Prostate gland (tissue), 2 donors: ENCODE results near the gene OAS2. TPM values are rescaled to one million over a fixed set of nuclear protein-coding genes. Genes with fewer than 3 reads are reported as not detected.
A peak's percentile ranks its signal among the peaks of the same experiment; 100 is the strongest.

Experiments
- DNase-seq: peaks from one replicate; pipeline ENCODE4 v3.0.0-alpha.2; 2019; ENCODE audit warnings: low spot score
- H3K27ac ChIP-seq, 2 donors: fragments of 200-600 bp; sonication (generic); 2 replicates each; pipeline ENCODE4 v1.5.1; 2017 to 2019
- H3K27me3 ChIP-seq: fragments of 200-600 bp; sonication (generic); replicated peaks from 2 replicates; pipeline ENCODE4 v1.5.1; 2019; ENCODE audit not compliant: insufficient read depth
- H3K36me3 ChIP-seq, 2 donors: fragments of 200-600 bp; sonication (generic); 1 replicate in 1 of 2; 2 replicates in 1 of 2; pipeline versions ENCODE4 v1.5.1 to v1.8.1; 2017 to 2019
- H3K4me1 ChIP-seq: fragments of 200-600 bp; sonication (generic); replicated peaks from 2 replicates; pipeline ENCODE4 v1.5.1; 2019
- H3K4me3 ChIP-seq, 2 donors: fragments of 200-600 bp; sonication (generic); 2 replicates each; pipeline ENCODE4 v1.5.1; 2017 to 2019
- H3K9me3 ChIP-seq: fragments of 200-600 bp; sonication (generic); 2 replicates; pipeline ENCODE4 v1.5.1; 2017
- CTCF ChIP-seq, 4 experiments: fragments of 200-600 bp in 2 of 4; fragments of 450-650 bp in 2 of 4; sonication (generic) in 2 of 4; IDR thresholded peaks; 1 replicate in 3 of 4; 2 replicates in 1 of 4; pipeline ENCODE4 v1.5.1; 2016 to 2019; ENCODE audit warnings: antibody characterized with exemption in 4 of 4, mild to moderate bottlenecking in 2 of 4, moderate library complexity in 2 of 4
- POLR2A ChIP-seq: fragments of 450-650 bp; IDR thresholded peaks from one replicate; pipeline ENCODE4 v1.6.1; 2016; ENCODE audit warnings: antibody characterized with exemption, mild to moderate bottlenecking
- POLR2AphosphoS5 ChIP-seq: sonication (generic); formaldehyde crosslinking; IDR thresholded peaks from one replicate; pipeline ENCODE4 v1.6.1; 2017; ENCODE audit warnings: antibody characterized with exemption
- WGBS: methylation state at CpG from one replicate; pipeline ENCODE4 v1.1.5; 2018; 5-methylcytosine and 5-hydroxymethylcytosine counted together
- intact Hi-C: fragments of 100-400 bp; cut with DNase I; formaldehyde crosslinking; loops from one replicate; pipeline ENCODE4 v1.14.2; 2022
- total RNA-seq, 2 donors: library from RNA; depleted of rRNA; stranded (reverse); fragments of >200 nt; gene quantifications; one replicate each; pipeline ENCODE4 v1.1.0, GENCODE V29; 2016

OAS2 gene
- total RNA-seq, 2 donors from 2014 or later, result 9.7 to 12.4 TPM

- Histone ChIP-seq H3K9me3 (no peaks in the 10 kb centered on the region), H3K4me1 (no peaks in the 10 kb centered on the region), H3K27me3 (no peaks in the 10 kb centered on the region), H3K4me3 (no peak overlapping the region), H3K27ac (no peak overlapping the region), H3K36me3 (no peaks in the 10 kb centered on the region)
- 72% methylated on average over 3 of the region's 3 CpGs for WGBS
- intact Hi-C loops, result no loop called here
- DNase-seq, result no peak
- TF ChIP-seq POLR2AphosphoS5, result no peak
- TF ChIP-seq CTCF (IDR thresholded peaks at IDR 0.05), result no peak
- TF ChIP-seq POLR2A, result no peak
Observed at GRCh38 chr12:113044516-113044915, 66.2 kb downstream of the OAS2 start.

- TF ChIP-seq POLR2AphosphoS5, result peak; percentile 36
- TF ChIP-seq CTCF (IDR thresholded peaks at IDR 0.05), result peak; percentile 67 to 91 (median 78)
- no peak for TF ChIP-seq POLR2A
- Histone ChIP-seq H3K4me3 (no peak overlapping the region), H3K27ac (no peak overlapping the region), H3K9me3 (no peaks in the 10 kb centered on the region), H3K36me3 (no peaks in the 10 kb centered on the region), H3K27me3 (no peaks in the 10 kb centered on the region), H3K4me1 (no peaks in the 10 kb centered on the region)
- peak; percentile 53 for DNase-seq
- intact Hi-C loops, result loop anchor here (5.0 kb wide), 2 partner anchors 109 to 124 kb away; no protein-coding TSS in a partner anchor
- 10% methylated on average over 6 of the region's 6 CpGs for WGBS
Observed at GRCh38 chr12:113048716-113049127, 70.4 kb downstream of the OAS2 start.

- Histone ChIP-seq H3K4me3 (no peak overlapping the region), H3K36me3 (no peaks in the 10 kb centered on the region), H3K27ac (no peak overlapping the region), H3K27me3 (no peaks in the 10 kb centered on the region), H3K9me3 (no peaks in the 10 kb centered on the region), H3K4me1 (no peaks in the 10 kb centered on the region)
- DNase-seq, result no peak
- 42% methylated on average over 11 of the region's 11 CpGs for WGBS
- TF ChIP-seq CTCF (IDR thresholded peaks at IDR 0.05), result peak in 1 of 4 experiments; percentile 10
- no peak for TF ChIP-seq POLR2A
- TF ChIP-seq POLR2AphosphoS5, result no peak
- intact Hi-C loops, result loop anchor here (5.0 kb wide), 2 partner anchors 107 to 122 kb away; no protein-coding TSS in a partner anchor
Observed at GRCh38 chr12:113049976-113050742, 71.8 kb downstream of the OAS2 start.

- Histone ChIP-seq H3K4me3 (no peak overlapping the region), H3K27ac (no peak overlapping the region), H3K27me3 (no peaks in the 10 kb centered on the region), H3K4me1 (no peaks in the 10 kb centered on the region), H3K9me3 (no peaks in the 10 kb centered on the region), H3K36me3 (no peaks in the 10 kb centered on the region)
- intact Hi-C loops, result no loop called here
- WGBS, result 56% methylated on average over 7 of the region's 7 CpGs
- TF ChIP-seq CTCF (IDR thresholded peaks at IDR 0.05), result no peak
- TF ChIP-seq POLR2A, result no peak
- no peak for TF ChIP-seq POLR2AphosphoS5
- no peak for DNase-seq
Observed at GRCh38 chr12:113050795-113051194, 72.5 kb downstream of the OAS2 start.

- no peaks in the 10 kb centered on the region for H3K4me1 ChIP-seq
- no peaks in the 10 kb centered on the region for H3K36me3 ChIP-seq
- no peaks in the 10 kb centered on the region for H3K9me3 ChIP-seq
- 94% methylated on average over 4 of the region's 4 CpGs for WGBS
- no peak overlapping the region for H3K4me3 ChIP-seq
- no peak for TF ChIP-seq CTCF (IDR thresholded peaks at IDR 0.05)
- TF ChIP-seq POLR2A, result no peak
- no peak for TF ChIP-seq POLR2AphosphoS5
- intact Hi-C loops, result no loop called here
- no peak overlapping the region for H3K27ac ChIP-seq
- no peaks in the 10 kb centered on the region for H3K27me3 ChIP-seq
- no peak for DNase-seq
Observed at GRCh38 chr12:113051759-113052158, 73.4 kb downstream of the OAS2 start.
